GM23248 (cell line): ENCODE results near the gene KLHL22.

Experiments used
- EZH2 ChIP-seq: fragments of 200-600 bp; sonication (generic); IDR thresholded peaks from 2 replicates; pipeline ENCODE4 v1.6.1; 2018; ENCODE audit warnings: antibody characterized with exemption, mild to moderate bottlenecking; ENCODE audit not compliant: insufficient read depth, poor library complexity, severe bottlenecking
- EZH2phosphoT487 ChIP-seq: fragments of 200-600 bp; sonication (generic); IDR thresholded peaks from 2 replicates; pipeline ENCODE4 v1.6.1; 2018; ENCODE audit warnings: antibody characterized with exemption, moderate library complexity, mild to moderate bottlenecking, low read depth; ENCODE audit not compliant: insufficient read depth

DNA sequence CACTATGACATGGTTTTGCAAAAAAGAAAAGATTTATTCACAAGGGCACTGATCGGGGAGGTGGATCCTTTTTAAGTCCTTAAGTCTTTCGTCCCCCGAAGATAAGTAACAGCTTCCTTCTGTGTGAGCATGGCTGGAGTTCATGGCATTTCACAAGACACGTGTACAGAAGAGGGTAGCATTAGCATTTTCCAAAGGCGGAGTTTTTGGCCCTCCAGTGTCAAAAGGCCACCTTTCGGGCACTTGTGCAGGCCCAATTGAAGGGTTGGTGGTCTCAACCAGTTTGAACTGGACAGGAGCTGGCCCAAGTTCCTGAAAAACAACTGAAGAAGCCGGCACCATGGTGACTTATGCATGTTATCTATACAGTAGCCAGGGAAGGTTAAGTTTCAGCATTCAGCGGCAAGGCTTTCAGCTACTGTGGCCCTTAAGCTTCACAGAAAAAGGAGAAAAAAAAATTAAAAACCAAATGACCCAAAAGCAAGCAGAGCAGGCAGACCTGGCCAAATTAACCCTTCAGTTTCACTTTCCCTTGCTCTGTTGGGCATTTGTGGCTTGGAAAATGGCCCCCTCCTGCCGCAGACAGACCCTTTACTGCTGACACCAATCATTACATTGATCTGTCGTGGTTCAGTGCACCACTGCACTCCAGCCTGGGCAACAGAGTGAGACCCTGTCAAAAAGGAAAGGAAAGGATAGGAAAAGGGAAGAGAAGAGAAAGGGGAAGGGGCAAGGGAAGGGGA, 83.0 kb downstream of the KLHL22 start:
- no peak for TF ChIP-seq EZH2
- no peak for TF ChIP-seq EZH2phosphoT487
